Measurements from ENCODE around the gene SNRPA.

SNRPA gene

GRCh38 chr19:40704491-40705361 lies 46.3 kb upstream of the SNRPA start:
- Histone ChIP-seq H3K79me1 (ENCODE audit: low read length) (no peaks in the 10 kb centered on the region), H4K91ac (ENCODE audit: low read depth, low read length) (no peak overlapping the region), H3K27ac (ENCODE audit: low read depth, low read length) (no peak overlapping the region), H3K4ac (ENCODE audit: low read depth, low read length) (no peak overlapping the region), H2BK12ac (ENCODE audit: low read length) (no peak overlapping the region), H3K4me2 (ENCODE audit: low read length) (no peak overlapping the region), H3K27me3 (ENCODE audit: insufficient read depth, low read length) (no peaks in the 10 kb centered on the region), H3K14ac (ENCODE audit: low read length) (no peak overlapping the region), H3K4me3 (ENCODE audit: low read depth, low read length) (no peak overlapping the region), H3K9me3 (ENCODE audit: insufficient read depth, low read depth, low read length) (no peaks in the 10 kb centered on the region), H4K12ac (ENCODE audit: low read depth, low read length) (no peak overlapping the region), H3K18ac (ENCODE audit: low read length) (no peak overlapping the region), H4K8ac (ENCODE audit: low read depth, low read length) (no peak overlapping the region), H3K79me2 (ENCODE audit: control insufficient read depth, insufficient read depth, low read length, poor library complexity) (no peaks in the 10 kb centered on the region), H2AK5ac (ENCODE audit: low read length) (no peak overlapping the region), H3K4me1 (ENCODE audit: control insufficient read depth in 1 of 2, insufficient read depth in 2 of 2, low read length in 2 of 2) (no peaks in the 10 kb centered on the region), H2BK5ac (ENCODE audit: low read depth, low read length, poor library complexity) (no peak overlapping the region), H3K36me3 (ENCODE audit: control insufficient read depth in 1 of 2, insufficient read depth in 2 of 2, low read length in 2 of 2) (peaks cover 38 to 49% of the 10 kb centered on the region in 2 experiments), H3K9ac (ENCODE audit: low read length) (no peak overlapping the region), H2AFZ (ENCODE audit: insufficient read depth, low read length, poor library complexity) (no peak overlapping the region), H2BK120ac (ENCODE audit: insufficient read depth, low read length, poor library complexity) (no peak overlapping the region), H3K23ac (ENCODE audit: low read length) (no peak overlapping the region)
- no CpG with 5 or more reads among the region's 18 CpGs for WGBS (ENCODE audit: extremely low coverage, insufficient coverage, insufficient read length)
- DNase-seq, result no peak

- no peak overlapping the region for H3K23ac ChIP-seq (ENCODE audit: low read length)
- no peak overlapping the region for H3K9ac ChIP-seq (ENCODE audit: low read length)
- no peaks in the 10 kb centered on the region for H3K9me3 ChIP-seq (ENCODE audit: insufficient read depth, low read depth, low read length)
- H3K27me3 ChIP-seq (ENCODE audit: insufficient read depth, low read length), result no peaks in the 10 kb centered on the region
- H4K91ac ChIP-seq (ENCODE audit: low read depth, low read length), result no peak overlapping the region
- H3K4me3 ChIP-seq (ENCODE audit: low read depth, low read length), result no peak overlapping the region
- no peak overlapping the region for H2BK12ac ChIP-seq (ENCODE audit: low read length)
- no peak overlapping the region for H3K27ac ChIP-seq (ENCODE audit: low read depth, low read length)
- H3K36me3 ChIP-seq (ENCODE audit: control insufficient read depth in 1 of 2, insufficient read depth in 2 of 2, low read length in 2 of 2), result peaks cover 37 to 47% of the 10 kb centered on the region in 2 experiments
- no peak overlapping the region for H3K14ac ChIP-seq (ENCODE audit: low read length)
- no peak overlapping the region for H2BK5ac ChIP-seq (ENCODE audit: low read depth, low read length, poor library complexity)
- H2BK120ac ChIP-seq (ENCODE audit: insufficient read depth, low read length, poor library complexity), result no peak overlapping the region
- no peak overlapping the region for H3K18ac ChIP-seq (ENCODE audit: low read length)
- H3K4me1 ChIP-seq (ENCODE audit: control insufficient read depth in 1 of 2, insufficient read depth in 2 of 2, low read length in 2 of 2), result no peaks in the 10 kb centered on the region
- H4K8ac ChIP-seq (ENCODE audit: low read depth, low read length), result no peak overlapping the region
- no peak overlapping the region for H4K12ac ChIP-seq (ENCODE audit: low read depth, low read length)
- no peak overlapping the region for H2AK5ac ChIP-seq (ENCODE audit: low read length)
- no peaks in the 10 kb centered on the region for H3K79me2 ChIP-seq (ENCODE audit: control insufficient read depth, insufficient read depth, low read length, poor library complexity)
- H3K79me1 ChIP-seq (ENCODE audit: low read length), result no peaks in the 10 kb centered on the region
- no CpG with 5 or more reads among the region's 9 CpGs for WGBS (ENCODE audit: extremely low coverage, insufficient coverage, insufficient read length)
- no peak overlapping the region for H2AFZ ChIP-seq (ENCODE audit: insufficient read depth, low read length, poor library complexity)
- no peak overlapping the region for H3K4me2 ChIP-seq (ENCODE audit: low read length)
- no peak for DNase-seq
- H3K4ac ChIP-seq (ENCODE audit: low read depth, low read length), result no peak overlapping the region
Observed at GRCh38 chr19:40705362-40705651, 45.7 kb upstream of the SNRPA start.

- Histone ChIP-seq H3K9me3 (ENCODE audit: insufficient read depth, low read depth, low read length) (no peaks in the 10 kb centered on the region), H3K14ac (ENCODE audit: low read length) (no peak overlapping the region), H3K36me3 (ENCODE audit: control insufficient read depth in 1 of 2, insufficient read depth in 2 of 2, low read length in 2 of 2) (peaks cover 37 to 47% of the 10 kb centered on the region in 2 experiments), H2BK120ac (ENCODE audit: insufficient read depth, low read length, poor library complexity) (no peak overlapping the region), H3K79me2 (ENCODE audit: control insufficient read depth, insufficient read depth, low read length, poor library complexity) (no peaks in the 10 kb centered on the region), H3K4me3 (ENCODE audit: low read depth, low read length) (no peak overlapping the region), H3K18ac (ENCODE audit: low read length) (no peak overlapping the region), H3K27me3 (ENCODE audit: insufficient read depth, low read length) (no peaks in the 10 kb centered on the region), H2BK12ac (ENCODE audit: low read length) (no peak overlapping the region), H3K9ac (ENCODE audit: low read length) (no peak overlapping the region), H2AFZ (ENCODE audit: insufficient read depth, low read length, poor library complexity) (no peak overlapping the region), H3K79me1 (ENCODE audit: low read length) (no peaks in the 10 kb centered on the region), H3K4ac (ENCODE audit: low read depth, low read length) (no peak overlapping the region), H4K91ac (ENCODE audit: low read depth, low read length) (no peak overlapping the region), H4K12ac (ENCODE audit: low read depth, low read length) (no peak overlapping the region), H2AK5ac (ENCODE audit: low read length) (no peak overlapping the region), H3K4me1 (ENCODE audit: control insufficient read depth in 1 of 2, insufficient read depth in 2 of 2, low read length in 2 of 2) (no peaks in the 10 kb centered on the region), H3K27ac (ENCODE audit: low read depth, low read length) (no peak overlapping the region), H4K8ac (ENCODE audit: low read depth, low read length) (no peak overlapping the region), H2BK5ac (ENCODE audit: low read depth, low read length, poor library complexity) (no peak overlapping the region), H3K23ac (ENCODE audit: low read length) (no peak overlapping the region), H3K4me2 (ENCODE audit: low read length) (no peak overlapping the region)
- WGBS (ENCODE audit: extremely low coverage, insufficient coverage, insufficient read length), result no CpG with 5 or more reads among the region's 7 CpGs
- no peak for DNase-seq
Observed at GRCh38 chr19:40705950-40706619, 44.9 kb upstream of the SNRPA start.

GRCh38 chr19:40707615-40708014 lies 43.4 kb upstream of the SNRPA start:
- H2AK5ac ChIP-seq (ENCODE audit: low read length), result no peak overlapping the region
- H3K79me2 ChIP-seq (ENCODE audit: control insufficient read depth, insufficient read depth, low read length, poor library complexity), result no peaks in the 10 kb centered on the region
- H3K36me3 ChIP-seq (ENCODE audit: control insufficient read depth in 1 of 2, insufficient read depth in 2 of 2, low read length in 2 of 2), result peaks cover 28 to 38% of the 10 kb centered on the region in 2 experiments
- H3K79me1 ChIP-seq (ENCODE audit: low read length), result no peaks in the 10 kb centered on the region
- H4K12ac ChIP-seq (ENCODE audit: low read depth, low read length), result no peak overlapping the region
- no peaks in the 10 kb centered on the region for H3K27me3 ChIP-seq (ENCODE audit: insufficient read depth, low read length)
- no peak overlapping the region for H3K23ac ChIP-seq (ENCODE audit: low read length)
- no peaks in the 10 kb centered on the region for H3K4me1 ChIP-seq (ENCODE audit: control insufficient read depth in 1 of 2, insufficient read depth in 2 of 2, low read length in 2 of 2)
- no peak overlapping the region for H3K4ac ChIP-seq (ENCODE audit: low read depth, low read length)
- DNase-seq, result no peak
- no peak overlapping the region for H3K9ac ChIP-seq (ENCODE audit: low read length)
- H3K4me3 ChIP-seq (ENCODE audit: low read depth, low read length), result no peak overlapping the region
- H3K4me2 ChIP-seq (ENCODE audit: low read length), result no peak overlapping the region
- no peak overlapping the region for H3K27ac ChIP-seq (ENCODE audit: low read depth, low read length)
- H4K91ac ChIP-seq (ENCODE audit: low read depth, low read length), result no peak overlapping the region
- H3K9me3 ChIP-seq (ENCODE audit: insufficient read depth, low read depth, low read length), result no peaks in the 10 kb centered on the region
- H4K8ac ChIP-seq (ENCODE audit: low read depth, low read length), result no peak overlapping the region
- no peak overlapping the region for H3K14ac ChIP-seq (ENCODE audit: low read length)
- H3K18ac ChIP-seq (ENCODE audit: low read length), result no peak overlapping the region
- H2BK12ac ChIP-seq (ENCODE audit: low read length), result no peak overlapping the region
- no CpG with 5 or more reads among the region's 7 CpGs for WGBS (ENCODE audit: extremely low coverage, insufficient coverage, insufficient read length)
- H2BK120ac ChIP-seq (ENCODE audit: insufficient read depth, low read length, poor library complexity), result no peak overlapping the region
- no peak overlapping the region for H2BK5ac ChIP-seq (ENCODE audit: low read depth, low read length, poor library complexity)
- no peak overlapping the region for H2AFZ ChIP-seq (ENCODE audit: insufficient read depth, low read length, poor library complexity)
